Smooth muscle cell (in vitro differentiated cells): Measurements from ENCODE around the gene MAST4. TPM values are rescaled to one million over a fixed set of nuclear protein-coding genes. Genes with fewer than 3 reads are reported as not detected.

Experiments
- DNase-seq: peaks from one replicate; lab custom pipeline; 2025; ENCODE audit not compliant: unreplicated experiment; lab: John Stamatoyannopoulos, UW
- H2AFZ ChIP-seq: fragments of 200-600 bp; sonication (generic); 2 replicates; pipeline ENCODE4 v1.6.0; 2016; ENCODE audit warnings: antibody characterized with exemption, low read depth, mild to moderate bottlenecking
- H3F3A ChIP-seq: fragments of 200-600 bp; sonication (generic); 2 replicates; pipeline ENCODE4 v1.6.0; 2017; ENCODE audit warnings: antibody characterized with exemption, low read depth
- H3K27ac ChIP-seq: fragments of 200-600 bp; sonication (generic); 2 replicates; pipeline ENCODE4 v1.5.1; 2016; ENCODE audit warnings: low read depth, mild to moderate bottlenecking
- H3K27me3 ChIP-seq: fragments of 200-600 bp; sonication (generic); 2 replicates; pipeline ENCODE4 v1.6.1; 2016; ENCODE audit warnings: low read depth, mild to moderate bottlenecking
- H3K36me3 ChIP-seq: fragments of 200-600 bp; sonication (generic); 2 replicates; pipeline ENCODE4 v1.5.1; 2016; ENCODE audit warnings: low read depth
- H3K4me1 ChIP-seq: fragments of 200-600 bp; sonication (generic); 2 replicates; pipeline ENCODE4 v1.5.1; 2016; ENCODE audit warnings: low read depth
- H3K4me2 ChIP-seq: fragments of 200-600 bp; sonication (generic); 2 replicates; pipeline ENCODE4 v1.6.0; 2016; ENCODE audit warnings: mild to moderate bottlenecking
- H3K4me3 ChIP-seq: fragments of 200-600 bp; sonication (generic); 2 replicates; pipeline ENCODE4 v1.5.1; 2016; ENCODE audit warnings: mild to moderate bottlenecking
- H3K79me2 ChIP-seq: fragments of 200-600 bp; sonication (generic); 2 replicates; pipeline ENCODE4 v1.6.0; 2016; ENCODE audit warnings: low read depth, mild to moderate bottlenecking
- H3K9ac ChIP-seq: fragments of 200-600 bp; sonication (generic); 2 replicates; pipeline ENCODE4 v1.6.0; 2016; ENCODE audit warnings: low read depth
- H3K9me3 ChIP-seq: fragments of 200-600 bp; sonication (generic); replicated peaks from 2 replicates; pipeline ENCODE4 v1.5.1; 2016; ENCODE audit warnings: low read depth
- H4K20me1 ChIP-seq: fragments of 200-600 bp; sonication (generic); 2 replicates; pipeline ENCODE4 v1.6.0; 2016; ENCODE audit warnings: low read depth
- WGBS: methylation state at CpG from one replicate; pipeline ENCODE4 v1.1.7; 2016; ENCODE audit warnings: low lambda C conversion rate; 5-methylcytosine and 5-hydroxymethylcytosine counted together
- polyA plus RNA-seq: library from polyadenylated mRNA; unstranded; fragments of >200 nt; fragmentation: Nextera tagmentation; extraction: Ambion mirVana; gene quantifications from 2 replicates; pipeline ENCODE4 v1.2.1, GENCODE V29; 2016
- total RNA-seq: library from RNA; depleted of rRNA; stranded (reverse); fragments of >200 nt; gene quantifications from 2 replicates; pipeline ENCODE4 v1.2.3, GENCODE V29; 2014
- TF ChIP-seq, protein P1 (sequence below): fragments of 200-600 bp; sonication (generic); IDR thresholded peaks from 2 replicates; pipeline ENCODE4 v1.5.1; 2017; ENCODE audit warnings: borderline replicate concordance, mild to moderate bottlenecking, antibody characterized with exemption; ENCODE audit not compliant: insufficient read depth, poor library complexity, severe bottlenecking

Gene MAST4
- total and polyA plus RNA-seq, 2 experiments from 2014 or later = 6.3 to 24.0 TPM

DNA sequence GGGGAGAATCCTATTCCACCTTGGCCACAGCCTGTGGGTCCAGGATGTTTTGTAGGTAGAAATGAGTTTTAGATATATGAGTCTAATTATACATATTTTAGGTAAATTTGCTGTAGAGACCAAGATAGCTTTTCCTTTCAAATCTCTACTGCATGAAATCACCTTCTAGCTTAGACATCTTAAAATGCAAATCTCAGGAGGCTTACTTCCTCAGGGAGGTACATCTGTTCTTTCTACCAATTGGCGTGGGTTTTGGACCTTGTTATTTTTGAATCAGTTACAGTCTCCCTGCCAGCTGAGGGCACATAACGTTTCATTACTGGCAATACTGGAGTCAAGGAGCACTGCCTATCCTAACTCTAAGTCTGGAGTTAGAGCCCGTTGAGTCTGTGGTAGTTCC, 28.7 kb upstream of the MAST4 start:
- Histone ChIP-seq H3K4me3 (no peak overlapping the region), H4K20me1 (no peaks in the 10 kb centered on the region), H2AFZ (no peak overlapping the region), H3K27me3 (peaks cover 3% of the 10 kb centered on the region), H3K4me2 (no peak overlapping the region), H3K9ac (no peak overlapping the region), H3F3A (no peaks in the 10 kb centered on the region), H3K9me3 (no peaks in the 10 kb centered on the region), H3K4me1 (no peaks in the 10 kb centered on the region), H3K79me2 (no peaks in the 10 kb centered on the region), H3K36me3 (no peaks in the 10 kb centered on the region), H3K27ac (no peak overlapping the region)
- 86% methylated on average over 3 of the region's 3 CpGs for WGBS
- TF ChIP-seq, protein P1, sequence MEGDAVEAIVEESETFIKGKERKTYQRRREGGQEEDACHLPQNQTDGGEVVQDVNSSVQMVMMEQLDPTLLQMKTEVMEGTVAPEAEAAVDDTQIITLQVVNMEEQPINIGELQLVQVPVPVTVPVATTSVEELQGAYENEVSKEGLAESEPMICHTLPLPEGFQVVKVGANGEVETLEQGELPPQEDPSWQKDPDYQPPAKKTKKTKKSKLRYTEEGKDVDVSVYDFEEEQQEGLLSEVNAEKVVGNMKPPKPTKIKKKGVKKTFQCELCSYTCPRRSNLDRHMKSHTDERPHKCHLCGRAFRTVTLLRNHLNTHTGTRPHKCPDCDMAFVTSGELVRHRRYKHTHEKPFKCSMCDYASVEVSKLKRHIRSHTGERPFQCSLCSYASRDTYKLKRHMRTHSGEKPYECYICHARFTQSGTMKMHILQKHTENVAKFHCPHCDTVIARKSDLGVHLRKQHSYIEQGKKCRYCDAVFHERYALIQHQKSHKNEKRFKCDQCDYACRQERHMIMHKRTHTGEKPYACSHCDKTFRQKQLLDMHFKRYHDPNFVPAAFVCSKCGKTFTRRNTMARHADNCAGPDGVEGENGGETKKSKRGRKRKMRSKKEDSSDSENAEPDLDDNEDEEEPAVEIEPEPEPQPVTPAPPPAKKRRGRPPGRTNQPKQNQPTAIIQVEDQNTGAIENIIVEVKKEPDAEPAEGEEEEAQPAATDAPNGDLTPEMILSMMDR = no peak
- DNase-seq = no peak

DNA sequence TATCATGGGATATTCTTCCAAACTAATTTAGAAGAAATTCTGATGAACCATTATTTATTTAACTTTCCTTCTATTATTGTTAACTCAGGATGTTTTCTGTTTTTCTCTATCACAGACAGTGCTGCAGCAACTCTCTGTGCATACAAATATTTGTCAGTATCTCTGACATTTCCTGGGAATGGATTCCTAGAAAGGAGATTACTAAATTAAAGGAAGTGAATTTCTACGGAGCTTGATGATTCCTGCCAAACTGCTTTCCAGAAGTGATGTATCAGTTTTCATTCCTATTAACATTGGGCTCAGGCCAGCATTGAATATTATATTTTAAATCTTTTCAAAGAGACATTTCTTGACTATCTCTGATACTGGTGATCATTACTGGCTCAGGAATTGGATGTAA, 26.0 kb upstream of the MAST4 start:
- H3K27ac ChIP-seq = no peak overlapping the region
- no peaks in the 10 kb centered on the region for H3K79me2 ChIP-seq
- DNase-seq = no peak
- no peak overlapping the region for H3K4me3 ChIP-seq
- H3K9me3 ChIP-seq = no peaks in the 10 kb centered on the region
- H3K4me1 ChIP-seq = no peaks in the 10 kb centered on the region
- no peaks in the 10 kb centered on the region for H3F3A ChIP-seq
- peaks cover 3% of the 10 kb centered on the region for H3K27me3 ChIP-seq
- H2AFZ ChIP-seq = no peak overlapping the region
- no peaks in the 10 kb centered on the region for H4K20me1 ChIP-seq
- WGBS = 61% methylated on average over 1 of the region's 1 CpG
- no peaks in the 10 kb centered on the region for H3K36me3 ChIP-seq
- H3K9ac ChIP-seq = no peak overlapping the region
- no peak overlapping the region for H3K4me2 ChIP-seq
- TF ChIP-seq, protein P1 = no peak

DNA sequence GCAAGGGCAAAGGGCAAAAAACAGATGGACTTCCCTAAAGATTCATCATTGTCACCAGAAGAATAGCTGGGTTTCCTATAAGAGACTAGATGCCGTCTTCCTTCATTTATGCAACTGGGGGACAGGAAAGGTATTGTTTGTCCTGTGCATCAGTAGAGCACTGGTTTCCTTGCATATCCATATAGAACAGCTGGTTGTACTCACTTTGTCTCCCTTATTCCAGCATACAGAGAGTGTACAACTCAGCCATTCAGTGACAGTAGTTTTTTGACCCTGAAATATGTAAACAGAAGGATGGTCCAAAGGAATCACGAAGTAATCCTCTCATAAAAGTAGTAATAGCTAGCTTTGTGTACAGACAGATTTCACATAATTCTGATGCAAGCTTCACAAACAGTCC, 22.5 kb upstream of the MAST4 start:
- DNase-seq = no peak
- Histone ChIP-seq H3K9ac (no peak overlapping the region), H3K4me1 (no peaks in the 10 kb centered on the region), H3K4me2 (no peak overlapping the region), H3K9me3 (no peaks in the 10 kb centered on the region), H4K20me1 (no peaks in the 10 kb centered on the region), H2AFZ (no peak overlapping the region), H3K79me2 (no peaks in the 10 kb centered on the region), H3K27me3 (peaks cover 3% of the 10 kb centered on the region), H3F3A (no peaks in the 10 kb centered on the region), H3K36me3 (no peaks in the 10 kb centered on the region), H3K4me3 (no peak overlapping the region), H3K27ac (no peak overlapping the region)
- TF ChIP-seq, protein P1 = no peak
- 68% methylated on average over 2 of the region's 2 CpGs for WGBS

DNA sequence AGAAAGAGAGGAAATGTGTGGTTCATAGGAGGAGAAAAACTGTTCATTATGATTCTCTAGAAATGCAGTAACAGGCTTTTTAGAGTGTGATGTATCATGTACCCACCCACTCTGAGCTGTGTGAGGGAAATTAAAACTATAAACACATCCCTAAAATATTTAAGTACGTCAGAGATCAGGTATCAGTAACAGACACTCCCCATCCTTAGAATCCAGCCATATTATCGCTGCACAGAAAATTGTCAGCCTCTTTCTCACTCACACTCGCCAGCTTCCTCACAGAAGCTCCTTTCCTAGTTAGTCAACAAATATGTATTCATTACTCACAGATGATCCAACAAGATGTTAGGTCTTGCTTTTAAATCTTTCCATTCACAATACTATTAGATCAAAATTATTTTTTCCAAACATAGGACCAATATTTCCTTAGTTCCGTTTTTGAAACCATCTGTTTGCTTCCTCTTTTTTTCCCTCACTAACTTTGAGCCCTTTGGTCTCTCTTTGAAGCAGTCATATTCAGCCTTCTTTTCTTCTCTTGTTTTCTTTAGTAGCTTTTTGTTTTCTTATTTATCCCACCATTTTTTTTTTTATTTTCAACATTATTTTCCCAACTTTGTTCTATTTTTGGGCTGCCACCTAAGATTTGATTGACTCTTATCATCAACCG, 13.6 kb upstream of the MAST4 start:
- no peaks in the 10 kb centered on the region for H4K20me1 ChIP-seq
- WGBS = 71% methylated on average over 5 of the region's 5 CpGs
- no peaks in the 10 kb centered on the region for H3K9me3 ChIP-seq
- no peaks in the 10 kb centered on the region for H3F3A ChIP-seq
- no peaks in the 10 kb centered on the region for H3K36me3 ChIP-seq
- H2AFZ ChIP-seq = no peak overlapping the region
- TF ChIP-seq, protein P1 = no peak
- H3K4me3 ChIP-seq = no peak overlapping the region
- no peaks in the 10 kb centered on the region for H3K4me1 ChIP-seq
- no peaks in the 10 kb centered on the region for H3K79me2 ChIP-seq
- peaks cover 6% of the 10 kb centered on the region for H3K27me3 ChIP-seq
- DNase-seq = no peak
- no peak overlapping the region for H3K9ac ChIP-seq
- peak overlapping the region; percentile 38 for H3K27ac ChIP-seq
- no peak overlapping the region for H3K4me2 ChIP-seq
